ENCODE results near the gene TTC9.
A peak's percentile ranks its signal among the peaks of the same experiment; 100 is the strongest.
"Not testable (repeated sequence)": the region's sequence is repeated elsewhere in the genome, so short reads cannot be mapped to it uniquely, and the experiment has no call there.

The TTC9 gene

GRCh38 chr14:70680748-70681147 lies 39.0 kb downstream of the TTC9 start:
- no peak for DNase-seq (ENCODE audit: low spot score)

DNA sequence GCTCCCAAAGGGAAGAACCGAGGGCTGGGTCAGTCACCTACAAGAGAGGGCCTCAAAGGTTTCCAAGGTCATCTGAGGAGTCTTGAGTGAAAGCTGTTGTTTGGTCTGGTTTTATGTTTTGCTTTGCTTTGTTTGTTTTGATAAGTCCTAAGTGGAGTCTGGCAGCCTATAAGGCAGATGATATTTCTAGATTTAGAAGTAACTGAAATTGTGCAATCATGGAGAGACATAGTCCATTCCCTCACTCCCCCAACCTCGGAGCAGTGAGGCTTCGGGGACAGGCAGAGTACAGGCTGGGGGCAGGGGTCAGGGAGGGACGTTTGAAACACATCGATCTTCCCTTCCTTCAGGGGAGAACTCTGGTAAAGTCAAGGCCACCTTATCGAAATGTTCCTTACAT lies 42.3 kb downstream of the TTC9 start:
- no peak for DNase-seq (ENCODE audit: low spot score)

DNA sequence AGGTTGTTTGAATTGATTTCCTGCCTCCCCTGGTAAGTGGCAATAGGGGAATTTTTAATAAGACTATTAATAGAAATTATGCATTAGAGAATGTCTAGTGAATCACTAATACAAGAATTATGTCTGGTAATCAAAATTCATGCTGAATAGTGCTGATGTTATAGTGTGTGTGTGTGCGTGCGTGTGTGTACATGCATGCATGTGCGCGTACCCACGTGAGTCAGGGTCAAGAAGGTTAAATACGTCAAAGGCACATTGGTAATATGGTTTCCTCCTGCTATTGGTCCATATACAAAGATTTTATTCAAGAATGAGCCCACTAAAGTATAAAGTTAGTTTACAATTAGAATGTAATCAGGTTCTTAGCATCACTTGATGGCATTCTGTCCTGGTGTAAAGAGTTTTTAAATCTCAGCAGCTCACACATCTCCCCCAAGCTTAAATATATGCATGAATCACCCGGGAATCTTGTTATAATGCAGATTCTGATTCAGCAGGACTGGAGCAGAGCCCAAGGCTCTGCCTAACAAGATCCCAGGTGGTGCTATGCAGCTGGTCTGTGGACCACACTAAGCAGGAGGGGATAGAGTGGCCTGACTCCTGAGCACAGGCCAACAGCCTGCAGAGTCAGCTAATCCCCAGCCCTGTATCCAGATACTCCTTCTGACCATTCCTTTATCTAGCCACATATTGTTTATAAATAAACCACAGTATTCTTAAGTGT lies 43.9 kb downstream of the TTC9 start:
- DNase-seq (ENCODE audit: low spot score) = no peak

DNA sequence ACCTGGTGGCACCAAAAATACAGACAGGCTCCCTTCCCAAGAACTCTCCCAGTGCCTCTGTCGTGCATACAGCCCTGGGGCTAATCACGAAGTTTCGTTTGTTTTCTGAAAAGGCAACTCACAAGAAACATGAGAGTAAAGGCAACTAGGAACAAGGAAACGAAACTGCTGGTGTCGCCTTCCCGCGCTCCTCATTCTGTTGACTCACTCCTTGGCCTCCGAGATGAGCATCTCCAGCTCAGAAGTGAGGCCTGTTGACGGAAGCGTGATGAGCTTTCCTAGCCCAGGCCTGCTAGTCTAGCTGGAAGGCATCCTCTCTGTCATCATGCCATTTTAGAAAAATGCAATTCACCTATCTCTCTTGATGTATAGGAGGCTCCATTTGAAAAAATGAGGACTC lies 50.5 kb downstream of the TTC9 start:
- DNase-seq (ENCODE audit: low spot score) = no peak

DNA sequence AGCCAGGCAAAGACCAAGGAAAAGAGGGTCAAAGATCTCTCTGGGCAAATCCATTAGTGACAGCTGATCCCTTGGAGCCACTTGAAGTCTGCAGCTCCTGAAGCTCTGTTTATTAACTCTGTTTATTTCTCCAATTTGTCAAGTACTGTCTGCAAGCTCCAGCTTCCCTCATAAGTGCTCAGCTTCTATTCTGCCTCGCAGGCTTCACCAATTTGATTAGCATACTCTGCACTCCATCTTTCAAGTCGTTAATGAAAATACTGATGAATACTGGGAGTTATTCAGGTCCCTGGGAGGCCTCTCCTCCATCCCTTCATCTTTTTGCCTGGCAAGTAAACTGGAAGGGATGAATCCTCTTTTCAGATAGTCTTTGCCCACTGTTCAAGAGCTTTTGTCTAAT lies 54.3 kb downstream of the TTC9 start:
- peak; percentile 26 for DNase-seq (ENCODE audit: low spot score)

DNA sequence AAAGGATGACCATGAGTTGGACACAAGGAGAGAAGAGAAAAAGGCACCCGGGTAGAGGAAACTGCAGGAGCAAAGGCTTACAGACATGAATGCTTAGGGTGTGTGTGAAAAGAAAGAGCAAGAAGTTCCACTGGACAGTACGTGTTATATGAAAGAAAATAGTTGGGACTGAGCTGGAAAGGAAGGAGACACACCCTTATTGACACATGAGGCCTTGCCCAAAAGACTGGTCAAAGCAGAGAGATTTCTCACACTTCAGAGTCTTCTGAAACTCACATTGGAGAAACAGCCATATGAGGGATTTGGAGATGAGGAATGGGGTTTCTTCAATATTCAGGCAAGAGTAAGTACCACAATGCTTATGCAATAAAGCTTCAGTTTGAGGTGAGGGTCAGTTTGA lies 56.0 kb downstream of the TTC9 start:
- no peak for DNase-seq (ENCODE audit: low spot score)

GRCh38 chr14:70698288-70698687 lies 56.6 kb downstream of the TTC9 start:
- DNase-seq (ENCODE audit: low spot score) = no peak

GRCh38 chr14:70699646-70700045 lies 57.9 kb downstream of the TTC9 start:
- DNase-seq (ENCODE audit: low spot score) = no peak

- DNase-seq (ENCODE audit: low spot score) = no peak
These were observed 59.4 kb downstream of the TTC9 start for GRCh38 chr14:70700955-70701585.

GRCh38 chr14:70701610-70702009 lies 59.9 kb downstream of the TTC9 start:
- no peak for DNase-seq (ENCODE audit: low spot score)

- DNase-seq (ENCODE audit: low spot score) = no peak
These were observed 60.4 kb downstream of the TTC9 start for GRCh38 chr14:70702161-70702560.

GRCh38 chr14:70703621-70704168 lies 62.0 kb downstream of the TTC9 start:
- not testable (repeated sequence) for DNase-seq (ENCODE audit: low spot score)

GRCh38 chr14:70704960-70705359 lies 63.2 kb downstream of the TTC9 start:
- DNase-seq (ENCODE audit: low spot score) = no peak

DNA sequence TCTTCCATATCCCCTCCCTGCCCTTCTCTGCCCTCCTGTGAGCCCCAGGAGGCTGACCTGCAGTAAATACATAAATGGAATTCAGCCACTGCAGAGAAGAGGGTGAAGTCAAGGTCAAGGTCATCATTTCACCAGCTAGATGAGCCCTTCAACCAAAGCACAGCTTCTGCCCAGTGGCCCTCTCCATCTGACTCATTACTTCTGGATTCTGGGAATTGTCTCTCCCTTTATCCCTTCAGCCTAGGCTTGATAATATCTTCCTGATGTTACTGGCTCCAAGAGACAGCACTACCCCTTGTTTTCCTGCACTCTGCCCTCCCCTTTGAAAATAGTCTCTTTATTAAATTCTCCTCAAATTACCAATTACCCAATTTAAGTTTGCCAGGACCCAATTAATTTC lies 64.5 kb downstream of the TTC9 start:
- DNase-seq (ENCODE audit: low spot score) = peak; percentile 49

DNA sequence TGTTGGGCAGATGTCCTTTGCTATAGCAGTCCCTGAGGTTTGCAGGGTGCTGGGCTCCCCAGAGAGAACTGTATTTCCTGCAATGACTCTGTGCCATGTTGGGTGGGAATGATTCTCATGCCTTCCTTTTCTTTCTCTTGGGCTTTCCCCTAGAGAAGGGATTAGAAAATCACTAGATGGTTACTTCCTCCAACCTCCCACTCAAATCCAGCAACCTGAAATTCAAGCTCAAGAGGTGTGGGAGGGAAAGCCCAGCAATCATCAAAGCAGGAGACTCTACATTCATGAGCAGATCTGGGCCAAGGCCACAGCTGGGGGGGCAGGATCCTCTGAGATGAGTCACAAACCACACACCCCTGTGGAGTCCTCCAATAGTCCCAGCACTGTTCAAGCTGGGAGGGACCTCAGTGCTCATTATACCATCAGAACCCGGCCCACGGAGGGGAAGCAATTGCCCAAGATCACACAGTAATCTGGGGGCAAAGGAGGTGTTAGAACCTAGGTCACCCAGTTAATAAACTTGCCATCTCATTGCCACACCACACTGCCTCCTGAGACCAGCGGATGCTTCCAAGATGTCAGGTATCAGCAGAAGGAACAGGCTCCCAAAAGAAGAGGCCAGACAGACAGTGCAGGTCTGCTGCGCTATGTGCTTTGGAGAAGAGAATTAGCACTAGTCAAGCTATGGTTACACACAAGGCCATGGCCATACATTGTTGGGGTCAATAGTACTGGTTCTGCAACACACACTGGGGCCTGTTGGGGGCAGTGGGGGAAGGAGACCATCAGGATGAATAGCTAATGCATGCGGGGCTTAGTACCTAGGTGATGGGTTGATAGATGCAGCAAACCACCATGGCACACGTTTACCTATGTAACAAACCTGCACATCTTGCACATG lies 65.7 kb downstream of the TTC9 start:
- no peak for DNase-seq (ENCODE audit: low spot score)

DNA sequence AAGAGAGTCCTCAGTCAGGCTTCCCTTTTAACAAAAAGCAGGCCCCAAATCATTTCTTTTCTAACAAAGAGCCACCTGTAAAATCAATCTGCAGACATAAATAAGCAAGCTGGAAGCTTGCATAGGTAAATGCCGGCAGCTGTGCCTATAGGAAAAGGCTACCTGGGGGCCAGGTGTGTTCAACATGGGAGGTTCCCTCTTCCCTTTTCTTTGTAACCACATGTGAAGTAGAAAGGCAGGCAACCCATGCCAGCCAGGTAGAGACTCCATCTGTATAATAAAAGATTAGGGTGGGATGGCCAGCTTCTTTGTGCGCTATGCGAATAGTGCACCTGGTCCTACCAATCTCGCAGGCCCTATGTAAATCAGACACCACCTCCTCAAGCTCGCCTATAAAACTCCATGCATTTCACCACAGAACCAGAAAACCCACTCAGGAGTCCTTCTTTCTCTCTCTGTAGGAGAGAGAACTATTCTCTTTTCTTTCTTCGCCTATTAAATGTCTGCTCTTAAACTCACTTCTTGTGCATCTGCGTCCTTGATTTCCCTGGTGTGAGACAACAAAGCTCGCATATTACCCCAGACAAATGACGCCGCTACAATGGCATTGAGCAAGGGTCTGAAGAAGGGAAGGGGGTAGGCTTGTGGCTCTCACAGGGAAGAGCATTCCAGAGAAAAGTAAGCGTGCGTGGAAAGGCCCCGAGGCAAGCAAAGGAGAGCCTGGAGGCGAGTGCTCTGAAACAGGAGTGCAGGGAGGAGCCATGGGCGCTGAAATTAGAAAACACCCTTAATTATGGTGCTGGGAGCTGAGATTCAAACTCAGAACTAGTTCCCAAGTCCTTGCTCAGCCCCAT lies 67.2 kb downstream of the TTC9 start:
- no peak for DNase-seq (ENCODE audit: low spot score)

- DNase-seq (ENCODE audit: low spot score) = no peak
These were observed 68.1 kb downstream of the TTC9 start for GRCh38 chr14:70709726-70710382.

- no peak for DNase-seq (ENCODE audit: low spot score)
These were observed 69.7 kb downstream of the TTC9 start for GRCh38 chr14:70711451-70711850.

DNA sequence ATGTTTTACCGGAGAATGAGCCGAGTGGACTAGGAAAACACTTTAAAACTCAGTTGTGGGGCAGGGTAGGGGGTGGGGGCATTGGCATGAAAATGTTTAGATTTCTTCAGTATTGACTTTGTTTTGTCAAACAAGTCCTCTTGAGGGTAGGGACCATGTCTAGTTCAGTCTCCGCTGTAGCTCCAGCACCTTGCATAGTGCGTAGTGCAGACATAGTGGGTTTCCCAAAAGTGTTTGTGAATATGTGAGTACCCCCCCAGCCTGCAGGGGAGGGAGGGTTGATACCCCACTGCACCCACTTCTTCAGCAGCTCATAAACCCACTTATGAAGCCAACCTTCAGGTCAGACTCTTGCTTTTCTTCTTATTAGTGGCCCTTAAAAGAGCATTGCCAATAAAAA lies 71.4 kb downstream of the TTC9 start:
- no peak for DNase-seq (ENCODE audit: low spot score)

- DNase-seq (ENCODE audit: low spot score) = no peak
These were observed 71.8 kb downstream of the TTC9 start for GRCh38 chr14:70713511-70713916.

All from SK-N-DZ (cell line).